ENCODE data around the gene EFNA5.

EFNA5 gene

GRCh38 chr5:107418902-107419301 lies 251.8 kb downstream of the EFNA5 start:
- no peak for DNase-seq (ENCODE audit: low read depth)
- no peak for TF ChIP-seq CTCF (IDR thresholded peaks at IDR 0.05; ENCODE audit: low read depth, low read length, missing control alignments)

GRCh38 chr5:107418071-107418470 lies 252.7 kb downstream of the EFNA5 start:
- TF ChIP-seq CTCF (IDR thresholded peaks at IDR 0.05; ENCODE audit: low read depth, low read length, missing control alignments): no peak
- H3K4me3 ChIP-seq (ENCODE audit: low read depth, low read length): no peak overlapping the region
- DNase-seq (ENCODE audit: low read depth): no peak

More at GRCh38 chr5:107418902-107419301, 251.8 kb downstream of the EFNA5 start:
- H3K4me3 ChIP-seq (ENCODE audit: low read depth, low read length): no peak overlapping the region

GRCh38 chr5:107415762-107416161 lies 255.0 kb downstream of the EFNA5 start:
- no peak for DNase-seq (ENCODE audit: low read depth)
- TF ChIP-seq CTCF (IDR thresholded peaks at IDR 0.05; ENCODE audit: low read depth, low read length, missing control alignments): no peak
- H3K4me3 ChIP-seq (ENCODE audit: low read depth, low read length): no peak overlapping the region

- no peak for DNase-seq (ENCODE audit: low read depth)
- no peak for TF ChIP-seq CTCF (IDR thresholded peaks at IDR 0.05; ENCODE audit: low read depth, low read length, missing control alignments)
- H3K4me3 ChIP-seq (ENCODE audit: low read depth, low read length): no peak overlapping the region
Measured at GRCh38 chr5:107414802-107415201, 255.9 kb downstream of the EFNA5 start.

- no peak overlapping the region for H3K4me3 ChIP-seq (ENCODE audit: low read depth, low read length)
- no peak for DNase-seq (ENCODE audit: low read depth)
- no peak for TF ChIP-seq CTCF (IDR thresholded peaks at IDR 0.05; ENCODE audit: low read depth, low read length, missing control alignments)
Measured at GRCh38 chr5:107413754-107414153, 257.0 kb downstream of the EFNA5 start.

GRCh38 chr5:107408564-107408963 lies 262.2 kb downstream of the EFNA5 start:
- no peak overlapping the region for H3K4me3 ChIP-seq (ENCODE audit: low read depth, low read length)

More at GRCh38 chr5:107408564-107408963, 262.2 kb downstream of the EFNA5 start:
- no peak for TF ChIP-seq CTCF (IDR thresholded peaks at IDR 0.05; ENCODE audit: low read depth, low read length, missing control alignments)
- no peak for DNase-seq (ENCODE audit: low read depth)

All from GM12864 (cell line).